Esophagus muscularis mucosa (tissue), 4 donors: ENCODE results near the gene RNF175.

Experiments
- EP300 ChIP-seq: sonication (generic); formaldehyde crosslinking; IDR thresholded peaks from one replicate; pipeline ENCODE4 v1.6.1; 2017; ENCODE audit warnings: antibody characterized with exemption
- POLR2A ChIP-seq: fragments of 450-650 bp; IDR thresholded peaks from one replicate; pipeline ENCODE4 v1.6.1; 2017; ENCODE audit warnings: antibody characterized with exemption, moderate library complexity, mild to moderate bottlenecking, low read depth
- POLR2AphosphoS5 ChIP-seq, 2 donors: sonication (generic); formaldehyde crosslinking; IDR thresholded peaks; one replicate each; pipeline ENCODE4 v1.6.1; 2017; ENCODE audit warnings: antibody characterized with exemption in 2 of 2
- TF ChIP-seq, protein P1 (sequence below), 3 experiments: fragments of 200-600 bp in 2 of 3; fragments of 450-650 bp in 1 of 3; sonication (generic) in 2 of 3; IDR thresholded peaks; one replicate each; pipeline ENCODE4 v1.5.1; 2017 to 2019; ENCODE audit warnings: antibody characterized with exemption in 3 of 3, mild to moderate bottlenecking in 2 of 3, moderate library complexity in 1 of 3

DNA sequence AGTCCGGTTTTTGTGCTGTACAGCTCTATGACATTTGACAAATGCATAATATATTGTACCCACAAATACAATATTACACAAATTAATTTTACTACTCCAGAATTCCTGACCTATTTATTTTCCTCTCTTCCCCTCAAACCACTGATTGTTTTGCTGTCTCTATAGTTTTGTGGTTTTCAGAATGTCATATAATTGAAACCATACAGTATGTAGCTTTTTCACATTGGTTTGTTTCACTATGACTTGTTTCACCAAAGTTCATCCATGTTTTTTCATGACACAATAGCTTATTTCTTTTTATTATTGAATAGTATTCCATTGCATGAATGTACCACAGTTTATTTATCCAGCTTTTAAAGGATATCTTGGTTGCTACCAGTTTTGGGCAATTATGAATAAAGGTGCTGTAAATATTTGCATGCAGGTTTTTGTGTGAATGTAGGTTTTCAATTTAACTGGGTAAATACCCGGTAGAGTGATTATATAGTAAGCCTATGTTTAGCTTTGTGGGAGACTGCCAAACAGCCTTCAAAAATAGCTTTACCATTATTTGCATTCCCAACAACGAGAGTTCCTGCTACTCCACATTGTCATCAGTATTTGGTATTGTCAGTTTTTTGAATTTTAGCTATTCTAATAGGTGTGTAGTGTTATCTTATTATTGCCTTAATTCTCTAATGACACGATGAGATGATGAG, 25.9 kb downstream of the RNF175 start:
- TF ChIP-seq POLR2A (no peak), POLR2AphosphoS5 (IDR thresholded peaks at IDR 0.05) (no peak), EP300 (no peak)
- TF ChIP-seq, protein P1, sequence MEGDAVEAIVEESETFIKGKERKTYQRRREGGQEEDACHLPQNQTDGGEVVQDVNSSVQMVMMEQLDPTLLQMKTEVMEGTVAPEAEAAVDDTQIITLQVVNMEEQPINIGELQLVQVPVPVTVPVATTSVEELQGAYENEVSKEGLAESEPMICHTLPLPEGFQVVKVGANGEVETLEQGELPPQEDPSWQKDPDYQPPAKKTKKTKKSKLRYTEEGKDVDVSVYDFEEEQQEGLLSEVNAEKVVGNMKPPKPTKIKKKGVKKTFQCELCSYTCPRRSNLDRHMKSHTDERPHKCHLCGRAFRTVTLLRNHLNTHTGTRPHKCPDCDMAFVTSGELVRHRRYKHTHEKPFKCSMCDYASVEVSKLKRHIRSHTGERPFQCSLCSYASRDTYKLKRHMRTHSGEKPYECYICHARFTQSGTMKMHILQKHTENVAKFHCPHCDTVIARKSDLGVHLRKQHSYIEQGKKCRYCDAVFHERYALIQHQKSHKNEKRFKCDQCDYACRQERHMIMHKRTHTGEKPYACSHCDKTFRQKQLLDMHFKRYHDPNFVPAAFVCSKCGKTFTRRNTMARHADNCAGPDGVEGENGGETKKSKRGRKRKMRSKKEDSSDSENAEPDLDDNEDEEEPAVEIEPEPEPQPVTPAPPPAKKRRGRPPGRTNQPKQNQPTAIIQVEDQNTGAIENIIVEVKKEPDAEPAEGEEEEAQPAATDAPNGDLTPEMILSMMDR (IDR thresholded peaks at IDR 0.05): no peak
